K562 (cell line): ENCODE data around the gene GUK1. TPM values are rescaled to one million over a fixed set of nuclear protein-coding genes. Genes with fewer than 3 reads are reported as not detected.
A peak's percentile ranks its signal among the peaks of the same experiment; 100 is the strongest.

ENCODE experiments used
- ATF6 ChIP-seq: sonication (generic); formaldehyde crosslinking; IDR thresholded peaks from 2 replicates; pipeline ENCODE4 v1.4.0; 2020; ENCODE audit warnings: mild to moderate bottlenecking, missing genetic modification reagents
- CAMTA2 ChIP-seq: fragments of 250-450 bp; sonication (Bioruptor Pico); conservative IDR thresholded peaks from 2 replicates; pipeline ENCODE4 v1.5.1; 2022
- CREB1 ChIP-seq, 2 experiments: sonication (generic) in 1 of 2; formaldehyde crosslinking in 1 of 2; IDR thresholded peaks; 2 replicates each; pipeline versions ENCODE4 v1.6.1 to v1.8.0; 2012 to 2022; ENCODE audit warnings: inconsistent platforms in 1 of 2, mild to moderate bottlenecking in 1 of 2, missing genetic modification reagents in 1 of 2, moderate library complexity in 1 of 2
- ETS1 ChIP-seq: conservative IDR thresholded peaks from 2 replicates; pipeline ENCODE4 v1.6.1; 2011; ENCODE audit warnings: low read depth, mild to moderate bottlenecking, low read length; ENCODE audit not compliant: control insufficient read depth
- L3MBTL2 ChIP-seq: fragments of 450-650 bp; IDR thresholded peaks from 2 replicates; pipeline ENCODE4 v1.6.1; 2016; ENCODE audit warnings: mild to moderate bottlenecking, moderate library complexity
- TEAD4 ChIP-seq, 2 experiments: sonication (generic) in 1 of 2; formaldehyde crosslinking in 1 of 2; IDR thresholded peaks; 2 replicates each; pipeline versions ENCODE4 v1.6.1 to v1.8.0; 2012 to 2022; ENCODE audit warnings: borderline replicate concordance in 1 of 2, inconsistent platforms in 1 of 2, low read length in 1 of 2, mild to moderate bottlenecking in 1 of 2, missing genetic modification reagents in 1 of 2
- ZBTB11 ChIP-seq, 3 experiments: fragments of 200-800 bp in 1 of 3; fragments of 250-450 bp in 1 of 3; fragments of 450-650 bp in 1 of 3; sonication (Bioruptor Pico) in 1 of 3; sonication (Bioruptor generic) in 1 of 3; formaldehyde crosslinking in 1 of 3; IDR thresholded peaks; 2 replicates each; pipeline versions ENCODE4 v1.6.1 to v1.8.0; 2016 to 2022; ENCODE audit warnings: mild to moderate bottlenecking in 2 of 3, missing genetic modification characterization in 2 of 3, missing compliant biosample characterization in 1 of 3, moderate library complexity in 1 of 3
- ZNF407 ChIP-seq: fragments of 450-650 bp; IDR thresholded peaks from 2 replicates; pipeline ENCODE4 v1.6.1; 2016; ENCODE audit warnings: low read depth
- polyA plus RNA-seq, 8 experiments: library from polyadenylated mRNA; depleted of rRNA in 4 of 8; stranded (reverse) in 5 of 8; unstranded in 3 of 8; fragments of >200 nt; fragmentation: Nextera tagmentation in 2 of 8; fragmentation: Illumina TruSeq in 1 of 8; extraction: Ambion mirVana in 2 of 8; extraction: Trizol in 1 of 8; gene quantifications; 2 replicates each; pipeline versions ENCODE4 v1.2.1 to v1.2.3, GENCODE V29; 2011 to 2014; ENCODE audit warnings: inconsistent platforms in 1 of 8, missing spikeins in 1 of 8
- total RNA-seq, 7 experiments: library from RNA; depleted of rRNA in 6 of 7; stranded (reverse); fragments of >200 nt in 6 of 7; fragmentation: Illumina TruSeq in 2 of 7; extraction: Trizol in 2 of 7; gene quantifications; 2 replicates each; pipeline versions ENCODE4 v1.2.1 to v1.2.3, GENCODE V29; 2011 to 2021; ENCODE audit warnings: low replicate concordance in 1 of 7

The GUK1 gene
- total and polyA plus RNA-seq, 9 of the 15 experiments (the other 6 are each of a cell fraction or from before 2014, with no cell fraction given) = 7.0 to 331 (median 132) TPM

- TF ChIP-seq ATF6 (CRISPR knock-in tag) (0 out of 2 replicates have a peak, but pooled peaks have one; percentile 34), CREB1 (IDR thresholded peaks at IDR 0.05) (0 out of 2 replicates have a peak, but pooled peaks have one; percentile 48), CREB1 (CRISPR knock-in tag; IDR thresholded peaks at IDR 0.05) (no peak), TEAD4 (IDR thresholded peaks at IDR 0.05; ENCODE audit: low read length) (peak; percentile 90), TEAD4 (CRISPR knock-in tag; IDR thresholded peaks at IDR 0.05; ENCODE audit: borderline replicate concordance) (no peak), ZBTB11 (CRISPR knock-in tag; IDR thresholded peaks at IDR 0.05) (peak in 1 of 3 experiments; percentile 65; a peak in 2 of 6 replicates), L3MBTL2 (peak; percentile 77), ETS1 (no peak; the same call in 1 of the 2 replicates), CAMTA2 (no peak), ZNF407 (no peak)
These were observed 24.7 kb downstream of the GUK1 start (continued) for GRCh38 chr1:228164561-228165371.
